ENCODE data around the gene RNF181. TPM values are rescaled to one million over a fixed set of nuclear protein-coding genes. Genes with fewer than 3 reads are reported as not detected.

RNF181 gene
- total and polyA plus RNA-seq, 2 of the 13 experiments (the other 11 are each of a cell fraction or from before 2014, with no cell fraction given), result 224 to 578 TPM

GRCh38 chr2:85584354-85584856, 11.1 kb upstream of the RNF181 start, which contains the start of gene VAMP5 (continued):
- TF ChIP-seq ZNF83 (CRISPR knock-in tag; IDR thresholded peaks at IDR 0.05; ENCODE audit: borderline replicate concordance) (peak; percentile 85; the same call in 1 of the 2 replicates), ZNF276 (CRISPR knock-in tag; IDR thresholded peaks at IDR 0.05; ENCODE audit: low read depth) (0 out of 2 replicates have a peak, but pooled peaks have one; percentile 95), MXD4 (CRISPR knock-in tag; IDR thresholded peaks at IDR 0.05) (peak; percentile 89), ZNF18 (CRISPR knock-in tag; IDR thresholded peaks at IDR 0.05; ENCODE audit: insufficient replicate concordance) (no peak), NR2F1 (CRISPR knock-in tag; IDR thresholded peaks at IDR 0.05) (peak in 1 of 2 experiments; percentile 40; a peak in 1 of 4 replicates), MAZ (IDR thresholded peaks at IDR 0.05; ENCODE audit: borderline replicate concordance, low read depth, low read length) (peak; percentile 64; the same call in 1 of the 2 replicates), MAZ (CRISPR knock-in tag; IDR thresholded peaks at IDR 0.05; ENCODE audit: low read depth) (peak; percentile 96), TCF7 (IDR thresholded peaks at IDR 0.05; ENCODE audit: low read depth) (no peak), KLF9 (CRISPR knock-in tag; IDR thresholded peaks at IDR 0.05; ENCODE audit: low read depth) (0 out of 2 replicates have a peak, but pooled peaks have one; percentile 26), ZFX (CRISPR knock-in tag; IDR thresholded peaks at IDR 0.05; ENCODE audit: low read depth) (peak; percentile 93), STAG1 (CRISPR knock-in tag; IDR thresholded peaks at IDR 0.05) (no peak), BRF2 (CRISPR knock-in tag; IDR thresholded peaks at IDR 0.05) (no peak), ZSCAN12 (CRISPR knock-in tag; IDR thresholded peaks at IDR 0.05) (no peak), ZUFSP (CRISPR knock-in tag; IDR thresholded peaks at IDR 0.05; ENCODE audit: borderline replicate concordance) (no peak), ZNF75D (CRISPR knock-in tag; IDR thresholded peaks at IDR 0.05; ENCODE audit: borderline replicate concordance) (no peak), ZNF891 (CRISPR knock-in tag; IDR thresholded peaks at IDR 0.05) (peak; percentile 20; the same call in 1 of the 2 replicates), RELA (CRISPR knock-in tag; IDR thresholded peaks at IDR 0.05) (no peak), ZNF788 (CRISPR knock-in tag; IDR thresholded peaks at IDR 0.05; ENCODE audit: borderline replicate concordance) (peak; percentile 95; the same call in 1 of the 2 replicates), NFE2 (CRISPR knock-in tag; IDR thresholded peaks at IDR 0.05) (peak; percentile 36; the same call in 1 of the 2 replicates), ZNF431 (CRISPR knock-in tag; IDR thresholded peaks at IDR 0.05; ENCODE audit: borderline replicate concordance, low read depth) (peak; percentile 78; the same call in 1 of the 2 replicates), TAF15 (IDR thresholded peaks at IDR 0.05; ENCODE audit: low read depth, low read length, poor library complexity, severe bottlenecking) (peak; percentile 90), ZNF605 (CRISPR knock-in tag; IDR thresholded peaks at IDR 0.05) (no peak), TBL1XR1 (IDR thresholded peaks at IDR 0.05; ENCODE audit: borderline replicate concordance, low read length, partially characterized antibody) (no peak), ADNP (CRISPR knock-in tag; IDR thresholded peaks at IDR 0.05) (peak; percentile 83)
